ENCODE data around the gene KCMF1.
A peak's percentile ranks its signal among the peaks of the same experiment; 100 is the strongest.

- TF ChIP-seq POLR2A (IDR thresholded peaks at IDR 0.05; ENCODE audit: low read length): no peak; the same call in 1 of the 2 replicates
- peak in 1 of 2 experiments; percentile 28; a peak in 1 of 5 replicates for TF ChIP-seq EP300 (IDR thresholded peaks at IDR 0.05)
Observed at GRCh38 chr2:84971510-84972206, 697 bp downstream of the KCMF1 start.
